Mesodermal cell (in vitro differentiated cells): ENCODE results near the gene SARNP.

Experiments
- H3K27ac ChIP-seq: 2 replicates; pipeline ENCODE4 v1.7.0; 2013; ENCODE audit warnings: mild to moderate bottlenecking, low read depth, low read length, moderate library complexity; ENCODE audit not compliant: severe bottlenecking
- H3K36me3 ChIP-seq: 2 replicates; pipeline ENCODE4 v1.7.1; 2013; ENCODE audit warnings: mild to moderate bottlenecking, low read length, moderate library complexity; ENCODE audit not compliant: control insufficient read depth, insufficient read depth
- H3K4me1 ChIP-seq: one replicate; pipeline ENCODE4 v1.7.1; 2013; ENCODE audit warnings: mild to moderate bottlenecking, low read length; ENCODE audit not compliant: insufficient read depth, control insufficient read depth, poor library complexity, severe bottlenecking
- H3K4me3 ChIP-seq: 2 replicates; pipeline ENCODE4 v1.7.0; 2013; ENCODE audit warnings: low read length, control low read depth, mild to moderate bottlenecking; ENCODE audit not compliant: insufficient read depth, poor library complexity, severe bottlenecking; ENCODE audit errors: extremely low read depth
- H3K9me3 ChIP-seq: 2 replicates; pipeline ENCODE4 v1.7.1; 2013; ENCODE audit warnings: mild to moderate bottlenecking, low read length, moderate library complexity; ENCODE audit not compliant: control insufficient read depth
- WGBS, 2 experiments: methylation state at CpG; one replicate each; pipeline ENCODE4 v1.1.5; 2013; ENCODE audit warnings: missing lambda C conversion rate in 2 of 2; ENCODE audit not compliant: insufficient coverage in 2 of 2; 5-methylcytosine and 5-hydroxymethylcytosine counted together

SARNP gene

DNA sequence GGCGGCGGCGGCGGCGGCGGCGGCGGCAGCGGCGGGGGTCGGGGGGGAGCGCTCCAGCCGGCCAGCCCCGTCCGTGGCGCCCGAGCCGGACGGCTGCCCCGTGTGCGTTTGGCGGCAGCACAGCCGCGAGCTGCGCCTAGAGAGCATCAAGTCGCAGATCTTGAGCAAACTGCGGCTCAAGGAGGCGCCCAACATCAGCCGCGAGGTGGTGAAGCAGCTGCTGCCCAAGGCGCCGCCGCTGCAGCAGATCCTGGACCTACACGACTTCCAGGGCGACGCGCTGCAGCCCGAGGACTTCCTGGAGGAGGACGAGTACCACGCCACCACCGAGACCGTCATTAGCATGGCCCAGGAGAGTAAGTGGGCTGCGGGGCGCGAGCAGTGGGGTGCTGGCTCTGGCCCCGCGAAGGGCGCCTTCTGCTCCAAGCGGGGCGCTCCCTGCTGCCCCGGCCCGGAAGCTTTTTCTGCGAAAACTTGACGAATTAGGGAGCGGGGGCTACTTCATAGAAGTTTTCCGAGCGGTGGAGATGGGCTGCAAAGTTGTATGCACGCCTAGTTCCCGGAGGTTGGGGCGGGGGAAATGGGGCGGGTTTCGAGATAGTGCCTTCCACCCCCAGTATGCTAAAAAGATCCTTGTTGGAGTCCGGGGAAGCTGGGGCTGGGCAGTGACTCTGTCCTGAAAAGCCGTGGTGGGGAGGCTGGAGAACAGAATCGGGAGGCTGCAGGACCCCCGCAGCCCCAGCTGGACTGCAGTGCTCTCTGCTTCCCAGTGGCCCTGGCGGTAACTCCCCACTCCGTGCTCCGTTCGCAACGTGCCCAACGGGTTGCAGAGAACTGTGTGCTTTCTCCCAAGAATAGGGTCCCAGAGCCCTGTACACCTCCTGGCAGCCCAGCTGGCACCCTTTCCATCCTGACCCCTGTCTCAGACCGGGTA, 73.9 kb downstream of the SARNP start:
- Histone ChIP-seq H3K27ac (peak overlapping the region; percentile 59), H3K36me3 (peaks cover 27% of the 10 kb centered on the region), H3K9me3 (no peaks in the 10 kb centered on the region), H3K4me1 (peaks cover 17% of the 10 kb centered on the region), H3K4me3 (peak overlapping the region; percentile 76)
- WGBS, 2 experiments: 0 to 1% methylated on average over 42 to 71 of the region's 73 CpGs

DNA sequence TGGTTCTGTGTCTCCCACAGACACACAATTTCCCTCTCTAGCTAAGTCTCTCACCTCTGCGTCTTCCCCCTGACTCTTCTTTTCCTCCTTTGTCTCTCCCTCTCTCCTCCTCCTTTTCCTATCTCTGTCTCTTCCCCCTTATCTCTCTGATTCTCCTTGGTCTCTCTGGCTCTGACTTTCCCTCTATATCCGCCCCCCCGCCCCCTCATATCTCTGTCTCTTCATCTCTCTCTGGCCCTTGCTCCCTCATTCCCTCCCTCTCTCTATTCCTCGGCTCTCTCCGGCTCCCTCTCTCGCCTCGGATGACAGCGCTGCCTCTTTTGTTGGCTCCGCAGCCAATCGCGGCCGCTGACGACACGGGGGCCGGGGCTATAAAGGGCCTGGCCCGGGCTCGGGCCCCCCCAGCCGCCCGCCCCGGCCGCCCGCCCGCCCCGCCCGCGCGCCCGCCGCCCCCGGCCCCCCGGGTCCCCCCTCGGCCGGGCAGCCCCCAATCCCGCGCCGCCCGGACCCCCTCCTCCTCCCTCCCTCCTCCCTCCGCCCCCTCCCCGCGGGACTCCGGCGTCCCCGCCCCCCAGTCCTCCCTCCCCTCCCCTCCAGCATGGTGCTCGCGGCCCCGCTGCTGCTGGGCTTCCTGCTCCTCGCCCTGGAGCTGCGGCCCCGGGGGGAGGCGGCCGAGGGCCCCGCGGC, 74.7 kb downstream of the SARNP start, which contains the start of gene GDF11:
Gene GDF11, plus strand, starts transcription at position 404 of the 687 bp plus-strand sequence. Its CDS starts 195 bp downstream, at position 599.
- 2% methylated on average over 4 to 19 of the region's 53 CpGs for WGBS, 2 experiments
- Histone ChIP-seq H3K9me3 (no peaks in the 10 kb centered on the region), H3K36me3 (peaks cover 19% of the 10 kb centered on the region)

DNA sequence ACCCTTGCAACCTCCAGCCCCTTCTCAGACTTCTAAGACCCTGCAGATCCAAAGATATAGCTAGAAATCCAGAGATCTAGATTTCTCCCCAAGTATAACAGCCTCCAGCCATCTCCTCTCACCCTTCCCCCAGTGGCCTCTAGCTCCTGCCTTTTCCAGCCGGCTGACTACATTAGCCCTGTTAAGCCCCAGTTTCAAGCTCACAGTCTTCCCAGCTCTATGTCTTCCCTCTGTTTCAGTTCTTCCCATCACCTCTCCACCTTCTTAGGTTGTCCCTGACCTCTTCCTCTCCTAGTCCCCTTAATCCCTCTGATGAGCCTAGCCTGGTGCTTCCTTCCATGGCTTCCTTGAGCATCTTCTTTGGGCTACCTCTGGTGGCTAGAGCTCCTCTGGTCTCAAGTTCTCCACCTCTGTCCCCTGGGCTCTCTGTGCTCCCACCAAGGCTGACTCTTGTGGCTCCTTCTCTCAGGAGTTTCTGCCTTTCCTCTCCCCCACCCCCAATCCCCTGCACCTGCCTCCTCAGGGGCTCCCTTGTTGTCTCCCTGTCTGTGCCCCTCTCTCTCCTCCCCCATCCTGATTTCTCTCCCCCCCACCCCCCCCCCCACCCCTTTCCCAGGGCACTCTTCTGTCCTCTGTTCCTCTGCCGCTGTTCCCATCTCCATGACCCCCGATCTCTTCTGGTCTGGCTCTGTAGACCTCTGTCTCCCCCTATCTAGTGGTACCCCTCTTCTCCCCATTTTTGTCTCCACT, 75.4 kb downstream of the SARNP start:
- H3K9me3 ChIP-seq: no peaks in the 10 kb centered on the region
- peak overlapping the region; percentile 74 for H3K27ac ChIP-seq
- WGBS, 2 experiments: 56 to 60% methylated on average over 1 to 3 of the region's 3 CpGs
- H3K4me1 ChIP-seq: peaks cover 25% of the 10 kb centered on the region
- peak overlapping the region; percentile 28 for H3K4me3 ChIP-seq
- H3K36me3 ChIP-seq: peaks cover 11% of the 10 kb centered on the region

More for the DNA sequence above, 74.7 kb downstream of the SARNP start, which contains the start of gene GDF11:
- peaks cover 21% of the 10 kb centered on the region for H3K4me1 ChIP-seq
- peak within 1 kb of the TSS; percentile 74 for H3K27ac ChIP-seq
- peak within 1 kb of the TSS; percentile 76 for H3K4me3 ChIP-seq

DNA sequence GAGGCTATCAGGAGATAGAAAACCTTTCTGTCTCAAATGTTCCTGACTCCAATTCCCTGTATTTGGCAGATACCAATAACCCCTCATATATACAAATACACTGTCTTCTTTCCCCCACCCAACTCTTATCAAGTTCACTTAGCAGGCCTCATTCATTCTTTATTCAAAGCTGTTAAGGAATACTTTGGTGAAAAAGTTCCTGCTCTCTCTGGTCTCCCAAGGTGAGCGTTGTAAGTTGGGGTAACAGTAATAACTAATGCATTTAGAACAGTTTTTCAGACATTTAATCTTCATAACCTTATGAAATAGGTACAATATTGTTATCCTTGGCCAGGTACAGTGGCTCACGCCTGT, 78.5 kb downstream of the SARNP start:
- Histone ChIP-seq H3K9me3 (no peaks in the 10 kb centered on the region), H3K4me1 (peaks cover 12% of the 10 kb centered on the region)
- WGBS, 2 experiments: 90% methylated on average over 1 of the region's 2 CpGs; no CpG with 5 or more reads in 1 of the 2 experiments

DNA sequence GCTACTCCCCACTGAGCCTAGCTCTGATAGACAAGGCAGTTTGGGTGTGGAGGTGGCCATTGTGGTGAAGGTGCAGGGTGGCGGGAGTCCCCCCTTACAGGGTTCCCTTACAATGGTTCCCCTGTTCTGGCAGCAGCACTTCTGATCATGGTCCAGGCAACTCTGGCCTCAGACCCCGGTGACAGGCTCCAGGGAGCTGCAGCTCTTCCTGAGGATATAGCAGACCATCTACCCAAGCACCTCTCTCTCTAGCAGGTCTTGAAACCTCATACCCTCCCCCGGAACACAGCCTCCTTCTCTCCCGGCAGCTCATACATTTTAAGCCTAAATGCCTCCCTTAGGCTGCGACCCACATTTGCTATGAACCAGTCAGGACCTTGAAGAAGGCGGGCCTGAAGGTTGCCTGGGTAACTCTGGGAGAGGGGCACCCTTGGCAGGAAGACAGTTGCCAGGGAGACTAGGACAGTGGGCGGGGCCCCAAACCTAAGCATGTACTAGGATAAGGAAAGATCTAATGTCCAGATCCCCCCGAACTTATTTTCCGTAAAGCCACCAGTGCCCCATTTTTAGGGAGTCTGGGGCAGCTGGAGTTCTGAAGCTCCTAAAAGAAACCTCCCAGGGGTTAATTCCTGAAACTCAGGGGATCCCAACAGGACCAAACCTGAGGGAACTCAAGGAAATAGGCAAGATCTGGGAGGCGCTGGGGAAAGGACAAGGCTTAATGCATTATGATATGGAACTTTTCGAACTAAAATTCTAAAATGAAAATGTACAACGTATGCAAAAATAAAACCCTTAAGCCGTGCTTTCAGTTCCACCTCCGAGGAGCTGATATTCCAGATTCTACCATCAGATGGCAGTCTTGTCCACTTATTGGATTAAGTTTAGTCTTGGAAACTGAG, 79.2 kb downstream of the SARNP start:
- peaks cover 12% of the 10 kb centered on the region for H3K4me1 ChIP-seq
- no peaks in the 10 kb centered on the region for H3K9me3 ChIP-seq
- H3K4me3 ChIP-seq: peak overlapping the region; percentile 35
- H3K27ac ChIP-seq: peak overlapping the region; percentile 83
- 0 to 4% methylated on average over 8 to 11 of the region's 14 CpGs for WGBS, 2 experiments
- no peaks in the 10 kb centered on the region for H3K36me3 ChIP-seq

More for the DNA sequence above, 78.5 kb downstream of the SARNP start:
- Histone ChIP-seq H3K36me3 (no peaks in the 10 kb centered on the region), H3K27ac (no peak overlapping the region), H3K4me3 (peak overlapping the region; percentile 35)

DNA sequence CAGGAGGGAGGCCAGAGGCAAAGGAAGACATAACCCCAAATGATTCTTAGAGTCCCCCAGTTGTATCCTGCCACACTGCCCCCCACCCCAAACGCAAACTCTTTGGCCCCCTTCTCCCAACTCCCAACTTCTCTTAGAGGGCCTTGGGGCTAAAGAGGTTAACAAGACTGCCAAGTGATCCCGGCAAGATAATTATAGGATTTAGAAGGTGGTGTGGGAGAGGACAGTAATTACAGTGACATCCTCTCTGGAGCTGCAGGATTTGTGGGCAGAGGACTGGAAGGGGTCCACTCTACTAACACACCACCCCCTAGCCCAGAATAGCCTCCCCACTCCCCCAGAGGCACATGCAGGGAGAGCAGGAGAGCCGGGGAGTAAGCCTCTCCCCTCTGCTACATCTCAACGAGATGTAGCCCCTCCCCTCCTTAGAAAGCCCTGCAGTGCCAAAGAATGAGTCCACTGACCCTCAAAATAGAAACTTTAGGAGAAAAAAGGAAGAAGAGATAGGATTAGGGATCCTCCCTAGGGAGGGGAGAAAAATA, 79.9 kb downstream of the SARNP start:
- Histone ChIP-seq H3K9me3 (no peaks in the 10 kb centered on the region), H3K27ac (peak overlapping the region; percentile 83), H3K4me1 (peaks cover 12% of the 10 kb centered on the region), H3K4me3 (peak overlapping the region; percentile 35), H3K36me3 (no peaks in the 10 kb centered on the region)
- 20% methylated on average over 1 of the region's 4 CpGs; no CpG with 5 or more reads in 1 of the 2 experiments for WGBS, 2 experiments

DNA sequence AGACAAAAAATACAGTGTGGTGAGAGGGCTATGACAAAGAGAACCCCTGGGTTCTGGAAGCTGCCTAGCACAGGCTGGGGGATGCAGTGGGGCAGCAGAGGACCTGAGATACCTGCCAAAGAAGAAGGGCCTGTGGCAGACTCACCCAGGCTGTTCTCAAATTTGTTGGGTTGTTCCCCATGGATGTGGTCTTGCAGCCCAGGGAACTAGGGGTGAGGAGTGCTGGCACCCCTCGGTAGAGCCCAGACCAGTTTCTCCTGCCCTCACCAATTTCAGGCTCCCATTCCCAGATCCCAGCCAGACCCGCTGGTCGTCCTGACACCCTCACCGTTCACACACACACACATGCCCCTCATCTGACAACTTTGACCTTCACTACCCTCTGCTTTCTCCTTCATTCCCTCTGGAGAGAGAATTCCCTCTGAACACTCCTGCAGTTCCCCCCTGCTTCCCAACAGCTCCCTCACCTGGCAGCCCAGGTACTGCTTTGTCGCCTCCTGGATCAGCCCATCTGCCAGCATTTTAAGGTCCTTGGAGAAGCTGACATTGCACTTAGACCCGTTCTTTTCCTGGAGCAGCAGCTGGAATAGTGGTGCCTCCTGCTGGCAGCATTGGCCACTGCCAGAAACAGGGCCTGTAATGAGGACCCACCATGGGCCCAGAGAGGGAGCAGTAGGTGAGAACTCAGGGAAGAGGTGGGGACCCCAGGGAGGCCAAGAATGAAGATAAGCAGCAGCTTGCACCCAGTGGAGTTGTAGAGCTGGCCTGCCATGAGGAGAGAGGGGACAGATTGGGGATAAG, 80.5 kb downstream of the SARNP start:
- Histone ChIP-seq H3K36me3 (peaks cover 1% of the 10 kb centered on the region), H3K4me1 (peaks cover 12% of the 10 kb centered on the region), H3K4me3 (no peak overlapping the region), H3K9me3 (no peaks in the 10 kb centered on the region), H3K27ac (peak overlapping the region; percentile 41)
- WGBS, 2 experiments: 37 to 61% methylated on average over 5 to 6 of the region's 6 CpGs

DNA sequence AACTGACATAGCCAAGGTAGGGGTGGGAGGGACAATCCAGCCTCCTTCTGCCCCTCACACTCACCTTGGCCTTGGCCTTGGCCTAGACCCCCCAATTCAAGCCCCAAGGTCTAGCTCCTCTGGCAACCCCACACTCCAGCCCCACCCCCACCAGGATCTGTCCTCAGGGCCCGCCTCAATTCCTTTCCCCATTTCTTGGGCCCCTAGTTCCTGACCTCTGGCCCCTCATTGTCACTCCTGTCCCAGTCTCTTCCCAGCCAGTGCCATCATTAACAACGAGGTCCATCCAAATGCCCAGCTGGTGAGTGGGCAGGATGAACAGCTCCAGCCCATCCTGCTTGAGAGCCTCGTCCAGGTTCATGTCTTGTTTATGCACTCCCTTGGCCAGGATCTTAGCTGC, 81.4 kb downstream of the SARNP start:
- peaks cover 2% of the 10 kb centered on the region for H3K36me3 ChIP-seq
- no peak overlapping the region for H3K4me3 ChIP-seq
- no peak overlapping the region for H3K27ac ChIP-seq
- H3K4me1 ChIP-seq: peaks cover 12% of the 10 kb centered on the region
- 93 to 94% methylated on average over 2 to 3 of the region's 3 CpGs for WGBS, 2 experiments
- H3K9me3 ChIP-seq: no peaks in the 10 kb centered on the region

DNA sequence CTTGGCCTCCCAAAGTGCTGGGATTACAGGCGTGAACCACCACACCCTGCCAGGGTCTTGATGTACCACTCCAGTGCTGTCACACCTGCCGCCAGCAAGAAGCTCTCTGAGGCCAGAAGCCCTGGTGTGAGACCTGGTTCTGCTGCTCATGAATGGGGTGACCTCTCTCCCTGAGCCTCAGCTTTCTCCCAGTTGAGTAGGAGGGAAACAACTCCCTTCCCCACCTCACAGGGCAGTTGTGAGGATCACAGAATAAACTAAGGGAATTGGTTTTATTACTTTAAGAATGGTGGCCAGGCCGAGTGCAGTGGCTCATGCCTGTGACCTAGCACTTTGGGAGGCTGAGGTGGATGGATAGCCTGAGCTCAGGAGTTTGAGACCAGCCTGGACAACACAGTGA, 82.9 kb downstream of the SARNP start:
- 91 to 92% methylated on average over 2 to 3 of the region's 3 CpGs for WGBS, 2 experiments
- Histone ChIP-seq H3K9me3 (no peaks in the 10 kb centered on the region), H3K4me1 (peaks cover 17% of the 10 kb centered on the region), H3K4me3 (no peak overlapping the region), H3K27ac (no peak overlapping the region), H3K36me3 (peaks cover 2% of the 10 kb centered on the region)
